Glutamatergic neuron (in vitro differentiated cells): ENCODE results near the gene TBC1D5. TPM values are rescaled to one million over a fixed set of nuclear protein-coding genes. Genes with fewer than 3 reads are reported as not detected.

Experiments used
- DNase-seq: peaks from one replicate; pipeline ENCODE4 v3.0.0; 2022
- H3K27ac Mint-ChIP-seq: one replicate; pipeline ENCODE4 v1.8.0; 2020; ENCODE audit warnings: mild to moderate bottlenecking, mixed read lengths, inconsistent platforms; ENCODE audit not compliant: unreplicated experiment
- H3K27me3 Mint-ChIP-seq: one replicate; pipeline ENCODE4 v1.8.0; 2020; ENCODE audit warnings: mild to moderate bottlenecking, moderate library complexity, mixed read lengths, inconsistent platforms; ENCODE audit not compliant: unreplicated experiment
- H3K36me3 Mint-ChIP-seq: one replicate; pipeline ENCODE4 v1.8.0; 2020; ENCODE audit warnings: mild to moderate bottlenecking, mixed read lengths, inconsistent platforms; ENCODE audit not compliant: unreplicated experiment
- H3K4me1 Mint-ChIP-seq: one replicate; pipeline ENCODE4 v1.8.0; 2020; ENCODE audit warnings: mild to moderate bottlenecking, low read depth, mixed read lengths, inconsistent platforms; ENCODE audit not compliant: unreplicated experiment
- H3K4me3 Mint-ChIP-seq: one replicate; pipeline ENCODE4 v1.8.0; 2020; ENCODE audit warnings: mild to moderate bottlenecking, mixed read lengths, inconsistent platforms; ENCODE audit not compliant: unreplicated experiment
- H3K9me3 Mint-ChIP-seq: one replicate; pipeline ENCODE4 v1.8.0; 2020; ENCODE audit warnings: mild to moderate bottlenecking, moderate library complexity, mixed read lengths, inconsistent platforms; ENCODE audit not compliant: unreplicated experiment
- CTCF ChIP-seq: fragments of 200-600 bp; sonication (generic); IDR thresholded peaks from one replicate; pipeline ENCODE4 v1.5.0; 2021; ENCODE audit not compliant: partially characterized antibody, unreplicated experiment
- total RNA-seq: library from RNA; stranded (reverse); fragmentation: NEBNext Ultra II Directional; extraction: Animal tissue kit (Norgen Biotek cat#: 25700); gene quantifications from one replicate; pipeline ENCODE4 v1.2.1, GENCODE V29; 2021; ENCODE audit not compliant: unreplicated experiment

The TBC1D5 gene
- total RNA-seq, 1 donor from 2014 or later, result 40.2 TPM

GRCh38 chr3:17489139-17489538 lies 253.3 kb downstream of the TBC1D5 start:
- H3K4me3 Mint-ChIP-seq, result no peak overlapping the region
- no peaks in the 10 kb centered on the region for H3K4me1 Mint-ChIP-seq
- no peak for TF ChIP-seq CTCF
- H3K27ac Mint-ChIP-seq, result no peak overlapping the region
- H3K9me3 Mint-ChIP-seq, result peaks cover 3% of the 10 kb centered on the region
- peaks cover 2% of the 10 kb centered on the region for H3K27me3 Mint-ChIP-seq
- H3K36me3 Mint-ChIP-seq, result peaks cover 5% of the 10 kb centered on the region
- no peak for DNase-seq

GRCh38 chr3:17481116-17481515 lies 261.3 kb downstream of the TBC1D5 start:
- no peak for TF ChIP-seq CTCF
- Mint-ChIP-seq H3K27me3 (no peaks in the 10 kb centered on the region), H3K4me1 (no peaks in the 10 kb centered on the region), H3K4me3 (no peak overlapping the region), H3K36me3 (no peaks in the 10 kb centered on the region), H3K9me3 (peaks cover 2% of the 10 kb centered on the region), H3K27ac (no peak overlapping the region)
- no peak for DNase-seq

- no peak overlapping the region for H3K27ac Mint-ChIP-seq
- H3K36me3 Mint-ChIP-seq, result no peaks in the 10 kb centered on the region
- H3K27me3 Mint-ChIP-seq, result no peaks in the 10 kb centered on the region
- TF ChIP-seq CTCF, result no peak
- H3K9me3 Mint-ChIP-seq, result peaks cover 2% of the 10 kb centered on the region
- no peak for DNase-seq
- H3K4me3 Mint-ChIP-seq, result no peak overlapping the region
- H3K4me1 Mint-ChIP-seq, result no peaks in the 10 kb centered on the region
Measured at GRCh38 chr3:17479681-17480405, 262.6 kb downstream of the TBC1D5 start.

GRCh38 chr3:17478673-17479072 lies 263.8 kb downstream of the TBC1D5 start:
- no peaks in the 10 kb centered on the region for H3K36me3 Mint-ChIP-seq
- H3K9me3 Mint-ChIP-seq, result peaks cover 2% of the 10 kb centered on the region
- H3K27me3 Mint-ChIP-seq, result no peaks in the 10 kb centered on the region
- no peak overlapping the region for H3K4me3 Mint-ChIP-seq
- no peak for DNase-seq
- no peak overlapping the region for H3K27ac Mint-ChIP-seq
- no peak for TF ChIP-seq CTCF
- no peaks in the 10 kb centered on the region for H3K4me1 Mint-ChIP-seq

GRCh38 chr3:17473761-17474160 lies 268.7 kb downstream of the TBC1D5 start:
- DNase-seq, result no peak
- Mint-ChIP-seq H3K9me3 (peaks cover 2% of the 10 kb centered on the region), H3K4me3 (no peak overlapping the region), H3K27ac (no peak overlapping the region), H3K36me3 (no peaks in the 10 kb centered on the region), H3K4me1 (no peaks in the 10 kb centered on the region), H3K27me3 (no peaks in the 10 kb centered on the region)
- no peak for TF ChIP-seq CTCF
